ENCODE measurements around the gene ZNF219. TPM values are rescaled to one million over a fixed set of nuclear protein-coding genes. Genes with fewer than 3 reads are reported as not detected.

ZNF219 gene
- total and polyA plus RNA-seq, 7 experiments from 2014 or later: 2.3 to 22.1 (median 6.5) TPM

- POLR2A ChIA-PET: interaction anchor here (1.1 kb wide), 1 partner anchor 16 kb away, joined by 5 read pairs; no protein-coding TSS in a partner anchor
- no peaks in the 10 kb centered on the region for H3K9me3 ChIP-seq (ENCODE audit: control insufficient read depth in 2 of 3, low read length in 3 of 3)
- no peak overlapping the region for H3K4me3 Mint-ChIP-seq
- H3K27me3 Mint-ChIP-seq: peaks cover 0 to 3% (median 0%) of the 10 kb centered on the region in 5 donors
- H3K36me3 Mint-ChIP-seq: no peaks in the 10 kb centered on the region
- intact Hi-C loops (cut with micrococcal nuclease): no loop called here
- no peak overlapping the region for H3K4me3 ChIP-seq (ENCODE audit: low read length)
- no peaks in the 10 kb centered on the region for H3K36me3 ChIP-seq (ENCODE audit: control insufficient read depth in 2 of 3, insufficient read depth in 3 of 3, low read length in 3 of 3)
- H3K27ac ChIP-seq (ENCODE audit: low read depth, low read length): no peak overlapping the region
- CTCF ChIA-PET: interaction anchor here (1.0 to 8.6 kb wide), 5 partner anchors 15 to 93 kb away, joined by 4 to 158 read pairs (median 4); partner anchors contain the start of gene ARHGEF40
- H3K4me1 ChIP-seq (ENCODE audit: control insufficient read depth in 2 of 2, insufficient read depth in 2 of 2, low read length in 2 of 2): peaks cover 3% of the 10 kb centered on the region in 2 donors
- H3K27me3 ChIP-seq (ENCODE audit: control insufficient read depth in 2 of 2, insufficient read depth in 2 of 2, low read length in 2 of 2): no peaks in the 10 kb centered on the region
- peaks cover 0 to 1% (median 0%) of the 10 kb centered on the region in 11 donors for H3K9me3 Mint-ChIP-seq
- no peak for ATAC-seq
- no peak for DNase-seq
- no peak overlapping the region for H3K27ac Mint-ChIP-seq
- H3K4me1 Mint-ChIP-seq: peaks cover 10 to 14% (median 11%) of the 10 kb centered on the region in 7 donors
Measured at GRCh38 chr14:21108791-21109190, 10.3 kb upstream of the ZNF219 start.

GRCh38 chr14:21107283-21107800 lies 8.9 kb upstream of the ZNF219 start:
- Mint-ChIP-seq H3K4me1 (peaks cover 14 to 24% (median 18%) of the 10 kb centered on the region in 7 donors), H3K27me3 (peaks cover 0 to 3% (median 0%) of the 10 kb centered on the region in 5 donors), H3K36me3 (peaks cover 0 to 1% (median 0%) of the 10 kb centered on the region in 5 donors), H3K4me3 (peak overlapping the region in 1 of 10 donors; percentile 58), H3K27ac (peak overlapping the region in 1 of 9 donors; percentile 41), H3K9me3 (peaks cover 0 to 1% (median 0%) of the 10 kb centered on the region in 11 donors)
- Histone ChIP-seq H3K36me3 (ENCODE audit: control insufficient read depth in 2 of 3, insufficient read depth in 3 of 3, low read length in 3 of 3) (no peaks in the 10 kb centered on the region), H3K4me3 (ENCODE audit: low read length) (no peak overlapping the region), H3K27ac (ENCODE audit: low read depth, low read length) (no peak overlapping the region), H3K27me3 (ENCODE audit: control insufficient read depth in 2 of 2, insufficient read depth in 2 of 2, low read length in 2 of 2) (no peaks in the 10 kb centered on the region), H3K4me1 (ENCODE audit: control insufficient read depth in 2 of 2, insufficient read depth in 2 of 2, low read length in 2 of 2) (peaks cover 3 to 8% of the 10 kb centered on the region in 2 donors), H3K9me3 (ENCODE audit: control insufficient read depth in 2 of 3, low read length in 3 of 3) (no peaks in the 10 kb centered on the region)
- POLR2A ChIA-PET: interaction anchor here (2.2 kb wide), 1 partner anchor 92 kb away, joined by 6 read pairs; no protein-coding TSS in a partner anchor
- intact Hi-C loops (cut with micrococcal nuclease): no loop called here
- DNase-seq (no peak), ATAC-seq (no peak)
- CTCF ChIA-PET: interaction anchor here (1.5 to 8.6 kb wide), 3 partner anchors 13 to 92 kb away, joined by 5 to 158 read pairs (median 123); no protein-coding TSS in a partner anchor

GRCh38 chr14:21106498-21107282 lies 8.2 kb upstream of the ZNF219 start:
- CTCF ChIA-PET: interaction anchor here (1.5 to 8.6 kb wide), 5 partner anchors 13 to 91 kb away, joined by 5 to 158 read pairs (median 76); no protein-coding TSS in a partner anchor
- H3K4me1 ChIP-seq (ENCODE audit: control insufficient read depth in 2 of 2, insufficient read depth in 2 of 2, low read length in 2 of 2): peaks cover 3 to 8% of the 10 kb centered on the region in 2 donors

GRCh38 chr14:21106176-21106497 lies 7.7 kb upstream of the ZNF219 start:
- DNase-seq: no peak
- intact Hi-C loops (cut with micrococcal nuclease): no loop called here

More at GRCh38 chr14:21106498-21107282, 8.2 kb upstream of the ZNF219 start:
- Histone ChIP-seq H3K36me3 (ENCODE audit: control insufficient read depth in 2 of 3, insufficient read depth in 3 of 3, low read length in 3 of 3) (no peaks in the 10 kb centered on the region), H3K27me3 (ENCODE audit: control insufficient read depth in 2 of 2, insufficient read depth in 2 of 2, low read length in 2 of 2) (no peaks in the 10 kb centered on the region), H3K4me3 (ENCODE audit: low read length) (no peak overlapping the region), H3K27ac (ENCODE audit: low read depth, low read length) (no peak overlapping the region), H3K9me3 (ENCODE audit: control insufficient read depth in 2 of 3, low read length in 3 of 3) (no peaks in the 10 kb centered on the region)
- Mint-ChIP-seq H3K4me3 (peak overlapping the region in 5 of 10 donors; percentile 6 to 58 (median 55)), H3K4me1 (peaks cover 14 to 30% (median 18%) of the 10 kb centered on the region in 7 donors), H3K9me3 (no peaks in the 10 kb centered on the region), H3K27ac (peak overlapping the region in 4 of 9 donors; percentile 35 to 65 (median 46)), H3K27me3 (peaks cover 0 to under 1% (median 0%) of the 10 kb centered on the region in 5 donors), H3K36me3 (peaks cover 0 to 1% (median 0%) of the 10 kb centered on the region in 5 donors)
- ATAC-seq (peak; percentile 25), DNase-seq (peak; percentile 55 to 76 (median 71))
- POLR2A ChIA-PET: interaction anchor here (2.2 to 5.9 kb wide), 2 partner anchors 13 to 92 kb away, joined by 6 to 53 read pairs; no protein-coding TSS in a partner anchor
- intact Hi-C loops (cut with micrococcal nuclease): no loop called here

GRCh38 chr14:21105095-21105494 lies 6.6 kb upstream of the ZNF219 start:
- H3K4me1 ChIP-seq (ENCODE audit: control insufficient read depth in 2 of 2, insufficient read depth in 2 of 2, low read length in 2 of 2): peaks cover 3 to 8% of the 10 kb centered on the region in 2 donors
- Mint-ChIP-seq H3K4me1 (peaks cover 14 to 34% (median 18%) of the 10 kb centered on the region in 7 donors), H3K9me3 (no peaks in the 10 kb centered on the region), H3K27me3 (no peaks in the 10 kb centered on the region), H3K36me3 (peaks cover 0 to 1% (median 0%) of the 10 kb centered on the region in 5 donors), H3K27ac (peak overlapping the region in 5 of 9 donors; percentile 82 to 97 (median 83)), H3K4me3 (peak overlapping the region in 1 of 10 donors; percentile 74)
- no peak overlapping the region for H3K4me3 ChIP-seq (ENCODE audit: low read length)
- H3K9me3 ChIP-seq (ENCODE audit: control insufficient read depth in 2 of 3, low read length in 3 of 3): no peaks in the 10 kb centered on the region
- peaks cover 0 to 4% of the 10 kb centered on the region in 2 donors for H3K27me3 ChIP-seq (ENCODE audit: control insufficient read depth in 2 of 2, insufficient read depth in 2 of 2, low read length in 2 of 2)
- POLR2A ChIA-PET: interaction anchor here (0.6 to 5.9 kb wide), 14 partner anchors 12 to 332 kb away, joined by 3 to 53 read pairs (median 3); no protein-coding TSS in a partner anchor
- no peaks in the 10 kb centered on the region for H3K36me3 ChIP-seq (ENCODE audit: control insufficient read depth in 2 of 3, insufficient read depth in 3 of 3, low read length in 3 of 3)
- H3K27ac ChIP-seq (ENCODE audit: low read depth, low read length): peak overlapping the region; percentile 96
- intact Hi-C loops (cut with micrococcal nuclease): no loop called here
- CTCF ChIA-PET: interaction anchor here (0.7 to 8.6 kb wide), 11 partner anchors 8 to 1703 kb away, joined by 3 to 158 read pairs (median 11); partner anchors contain the start of genes ARHGEF40, RNASE7 and SLC39A2
- ATAC-seq (no peak), DNase-seq (no peak)

More at GRCh38 chr14:21106176-21106497, 7.7 kb upstream of the ZNF219 start:
- Histone ChIP-seq H3K4me1 (ENCODE audit: control insufficient read depth in 2 of 2, insufficient read depth in 2 of 2, low read length in 2 of 2) (peaks cover 3 to 8% of the 10 kb centered on the region in 2 donors), H3K4me3 (ENCODE audit: low read length) (no peak overlapping the region), H3K27ac (ENCODE audit: low read depth, low read length) (no peak overlapping the region), H3K9me3 (ENCODE audit: control insufficient read depth in 2 of 3, low read length in 3 of 3) (no peaks in the 10 kb centered on the region), H3K27me3 (ENCODE audit: control insufficient read depth in 2 of 2, insufficient read depth in 2 of 2, low read length in 2 of 2) (no peaks in the 10 kb centered on the region), H3K36me3 (ENCODE audit: control insufficient read depth in 2 of 3, insufficient read depth in 3 of 3, low read length in 3 of 3) (no peaks in the 10 kb centered on the region)
- Mint-ChIP-seq H3K36me3 (peaks cover 0 to 1% (median 0%) of the 10 kb centered on the region in 5 donors), H3K4me1 (peaks cover 14 to 34% (median 18%) of the 10 kb centered on the region in 7 donors), H3K27me3 (no peaks in the 10 kb centered on the region), H3K27ac (no peak overlapping the region), H3K4me3 (peak overlapping the region in 1 of 10 donors; percentile 58), H3K9me3 (no peaks in the 10 kb centered on the region)
- no peak for ATAC-seq
- POLR2A ChIA-PET: interaction anchor here (2.2 to 5.9 kb wide), 4 partner anchors 13 to 91 kb away, joined by 6 to 53 read pairs (median 12); no protein-coding TSS in a partner anchor
- CTCF ChIA-PET: interaction anchor here (0.8 to 8.6 kb wide), 6 partner anchors 12 to 91 kb away, joined by 3 to 158 read pairs (median 56); no protein-coding TSS in a partner anchor
